Right renal pelvis (tissue), 4 donors: ENCODE results near the gene ADIPOQ. TPM values are rescaled to one million over a fixed set of nuclear protein-coding genes. Genes with fewer than 3 reads are reported as not detected.
"Not testable (repeated sequence)": the region's sequence is repeated elsewhere in the genome, so short reads cannot be mapped to it uniquely, and the experiment has no call there.

ENCODE experiments used
- DNase-seq, 4 donors: peaks; one replicate each; pipeline ENCODE4 v3.0.0-alpha.2; 2013; ENCODE audit warnings: low read depth in 4 of 4, low spot score in 3 of 4, missing footprints in 1 of 4
- polyA plus RNA-seq, 4 donors: library from polyadenylated mRNA; unstranded; fragments of 120-200 nt; gene quantifications; one replicate each; pipeline ENCODE4 v1.2.1, GENCODE V29; 2013; ENCODE audit not compliant: insufficient read length in 4 of 4

Gene ADIPOQ
- polyA plus RNA-seq, 4 donors, result 0.03 to 0.04 TPM; not detected in 2

DNA sequence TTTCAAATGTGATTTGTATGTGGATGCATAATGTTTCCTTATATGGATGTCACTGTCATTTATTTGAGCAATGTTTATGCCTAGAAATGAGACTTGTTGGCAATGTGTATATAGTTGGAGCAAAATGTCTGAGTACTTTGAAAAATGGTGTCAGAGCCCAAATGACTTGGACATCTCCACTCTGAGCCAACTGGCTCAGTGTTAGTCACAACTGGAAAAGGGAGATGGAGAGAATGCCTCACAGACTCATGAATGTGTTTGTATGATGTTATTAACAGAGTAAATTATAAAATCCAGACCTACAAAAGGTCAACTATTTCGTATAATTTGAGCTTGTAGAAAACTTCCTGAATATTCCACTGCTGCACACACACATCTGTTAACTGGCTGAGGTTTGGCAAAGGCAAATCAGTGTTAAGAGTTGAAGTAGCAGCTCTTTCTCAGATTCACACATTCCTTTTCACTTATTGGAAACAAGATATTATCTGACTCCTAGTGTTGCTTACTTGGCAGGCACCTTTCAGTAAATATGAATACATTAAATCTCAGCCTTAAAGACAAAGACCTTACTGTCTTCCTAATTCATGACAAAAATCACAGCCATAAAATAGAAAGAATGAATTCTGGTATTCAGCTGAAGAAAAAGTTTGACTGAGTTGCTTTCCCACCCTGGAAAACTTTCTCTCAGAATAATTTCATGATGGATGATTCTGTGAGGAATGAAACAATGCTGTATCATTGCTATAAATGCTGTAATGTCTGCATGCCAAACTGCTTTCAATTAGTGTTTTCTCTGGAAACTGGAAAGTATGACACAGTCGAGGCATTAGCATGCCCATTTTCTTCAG, 27.0 kb downstream of the ADIPOQ start:
- no peak for DNase-seq

DNA sequence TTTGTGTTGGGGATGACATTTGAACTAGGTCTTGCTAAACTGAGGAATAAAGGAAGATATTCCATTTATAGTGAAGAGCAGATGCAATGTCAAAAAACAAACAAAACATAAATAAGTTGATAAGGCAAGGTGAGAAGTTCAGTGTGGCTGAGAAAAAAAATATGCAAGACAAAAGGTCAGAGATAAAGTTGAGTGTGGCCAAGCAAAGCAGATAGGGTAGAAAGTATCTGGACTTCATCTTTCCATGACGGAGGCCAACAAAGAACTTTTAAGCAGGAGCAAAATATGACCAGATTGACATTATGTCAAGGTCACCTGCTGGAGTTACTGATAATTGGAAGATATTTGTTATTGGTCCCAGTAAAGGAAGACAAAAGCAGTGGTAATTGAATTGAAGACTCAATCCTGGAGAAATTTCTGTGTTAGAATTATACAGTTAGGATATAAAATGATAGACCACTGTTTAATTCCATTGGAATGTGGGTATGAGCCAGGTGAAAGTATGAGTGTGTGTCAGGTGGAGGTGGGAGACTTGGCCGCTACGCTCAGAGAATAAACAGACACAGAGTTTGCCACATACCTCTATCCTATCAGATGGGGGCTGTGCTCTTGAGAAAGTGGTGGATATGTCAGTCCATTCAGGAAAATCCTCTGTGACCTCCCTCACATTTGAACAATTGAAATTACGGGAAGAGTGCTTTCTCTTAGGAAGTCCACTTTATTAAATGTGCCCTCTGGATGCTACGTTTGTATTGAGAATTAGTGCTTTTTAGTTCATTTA, 28.1 kb downstream of the ADIPOQ start:
- DNase-seq, result no peak

DNA sequence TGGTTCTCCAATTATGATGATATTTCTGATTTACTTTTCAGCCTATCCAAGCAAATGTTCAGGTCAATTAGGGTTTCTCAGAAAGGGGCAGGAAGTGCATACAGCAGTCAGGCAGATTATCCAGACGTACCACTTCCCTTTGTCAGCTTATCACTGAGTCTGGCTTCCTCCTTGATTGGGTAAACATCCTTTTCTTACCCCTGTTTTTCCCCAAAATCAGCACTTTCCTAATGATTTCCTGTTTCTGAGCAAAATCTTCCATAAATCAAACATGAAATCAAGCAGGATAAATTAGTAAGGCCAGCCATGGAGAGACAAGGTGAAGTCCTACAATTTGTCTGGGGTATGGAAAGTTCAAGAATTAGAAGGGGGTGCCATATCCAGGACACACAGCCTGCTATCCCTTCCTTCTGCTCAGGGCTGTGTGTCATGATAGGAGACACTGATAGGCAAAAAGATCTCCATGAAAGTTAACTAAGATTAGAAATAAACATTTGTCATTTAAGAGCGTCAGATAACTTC, 29.0 kb downstream of the ADIPOQ start:
- DNase-seq, result no peak

DNA sequence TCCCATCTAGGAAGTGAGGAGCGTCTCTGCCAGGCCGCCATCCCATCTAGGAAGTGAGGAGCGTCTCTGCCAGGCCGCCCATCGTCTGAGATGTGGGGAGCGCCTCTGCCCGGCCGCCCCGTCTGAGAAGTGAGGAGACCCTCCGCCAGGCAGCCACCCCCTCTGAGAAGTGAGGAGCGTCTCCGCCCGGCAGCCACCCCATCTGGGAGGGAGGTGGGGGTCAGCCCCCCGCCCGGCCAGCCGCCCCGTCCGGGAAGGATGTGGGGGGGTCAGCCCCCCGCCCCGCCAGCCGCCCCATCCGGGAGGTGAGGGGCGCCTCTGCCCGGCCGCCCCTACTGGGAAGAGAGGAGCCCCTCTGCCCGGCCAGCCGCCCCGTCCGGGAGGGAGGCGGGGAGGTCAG, 31.3 kb downstream of the ADIPOQ start:
- not testable (repeated sequence) for DNase-seq

DNA sequence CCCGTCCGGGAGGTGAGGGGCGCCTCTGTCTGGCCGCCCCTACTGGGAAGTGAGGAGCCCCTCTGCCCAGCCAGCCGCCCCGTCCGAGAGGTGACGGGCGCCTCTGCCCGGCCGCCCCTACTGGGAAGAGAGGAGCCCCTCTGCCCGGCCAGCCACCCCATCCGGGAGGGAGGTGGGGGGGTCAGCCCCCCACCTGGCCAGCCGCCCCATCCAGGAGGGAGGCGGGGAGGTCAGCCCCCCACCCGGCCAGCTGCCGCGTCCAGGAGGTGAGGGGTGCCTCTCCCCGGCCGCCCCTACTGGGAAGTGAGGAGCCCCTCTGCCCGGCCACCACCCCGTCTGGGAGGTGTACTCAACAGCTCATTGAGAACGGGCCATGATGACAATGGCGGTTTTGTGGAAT, 31.7 kb downstream of the ADIPOQ start:
- DNase-seq, result not testable (repeated sequence)

DNA sequence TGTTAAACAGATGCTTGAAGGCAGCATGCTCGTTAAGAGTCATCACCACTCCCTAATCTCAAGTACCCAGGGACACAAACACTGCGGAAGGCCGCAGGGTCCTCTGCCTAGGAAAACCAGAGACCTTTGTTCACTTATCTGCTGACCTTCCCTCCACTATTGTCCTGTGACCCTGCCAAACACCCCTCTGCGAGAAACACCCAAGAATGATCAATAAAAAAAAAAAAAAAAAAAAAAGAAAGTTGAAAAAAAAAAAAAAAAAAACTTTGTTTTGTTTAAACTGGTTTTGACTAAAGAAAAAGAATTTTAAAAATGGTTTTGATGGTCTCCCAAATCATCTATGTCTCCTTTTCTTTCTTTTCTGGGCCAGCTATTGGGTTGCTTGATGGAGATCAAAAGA, 32.3 kb downstream of the ADIPOQ start:
- DNase-seq, result not testable (repeated sequence)

DNA sequence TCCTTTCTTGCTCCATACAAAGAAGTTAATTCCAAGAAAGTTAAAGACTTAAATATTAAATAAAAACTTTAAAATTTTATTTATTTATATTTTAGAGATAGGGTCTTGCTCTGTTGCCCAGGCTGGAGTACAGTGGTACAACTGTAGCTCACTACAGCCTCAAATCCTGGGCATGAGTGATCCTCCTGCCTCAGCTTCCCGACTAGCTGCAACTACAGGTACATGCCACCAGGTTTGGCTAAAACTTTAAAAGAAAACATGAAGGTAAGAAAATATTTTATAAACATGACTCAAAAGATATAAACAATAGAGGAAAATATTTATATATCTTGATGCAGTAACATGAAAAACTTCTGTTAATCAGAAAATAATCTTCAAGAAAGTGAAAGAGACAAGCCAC, 33.2 kb downstream of the ADIPOQ start:
- no peak for DNase-seq

DNA sequence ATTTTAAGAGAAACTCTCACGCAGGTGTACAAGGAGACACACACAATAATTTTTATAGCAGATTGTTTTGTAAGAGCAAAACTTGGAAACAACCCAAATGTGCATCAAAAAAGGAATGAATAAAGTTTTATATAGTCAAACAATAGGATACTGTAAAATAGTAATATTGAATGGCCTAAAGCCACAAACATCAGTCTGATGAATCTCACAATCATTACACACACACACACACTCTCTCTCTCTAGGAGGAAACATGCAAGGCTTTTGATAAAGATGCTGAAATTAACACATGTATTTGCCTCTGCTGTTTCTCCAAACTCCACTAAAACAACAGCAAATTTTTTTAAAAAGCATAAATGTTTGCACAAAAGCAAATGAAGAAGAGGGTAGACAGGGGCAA, 37.3 kb downstream of the ADIPOQ start:
- no peak for DNase-seq

DNA sequence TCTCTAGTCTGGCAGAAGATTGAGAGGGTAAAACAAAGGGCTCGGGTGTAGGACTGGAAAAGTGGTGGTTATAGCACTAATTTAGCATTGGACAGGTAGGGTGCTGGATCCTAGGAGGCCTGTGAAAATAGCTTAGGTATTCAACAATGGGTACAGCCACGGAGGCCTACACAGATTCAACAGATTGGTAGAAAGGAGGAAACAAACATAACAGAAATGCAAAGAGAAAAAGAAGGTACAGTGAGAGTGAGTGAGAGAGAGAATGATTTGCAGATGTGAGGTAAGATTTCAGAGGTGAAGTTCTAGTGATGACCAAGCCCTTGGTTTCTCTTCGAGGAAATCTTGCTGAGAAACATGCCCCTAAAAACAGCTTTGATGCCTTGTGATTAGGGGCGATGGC, 37.9 kb downstream of the ADIPOQ start:
- no peak for DNase-seq

DNA sequence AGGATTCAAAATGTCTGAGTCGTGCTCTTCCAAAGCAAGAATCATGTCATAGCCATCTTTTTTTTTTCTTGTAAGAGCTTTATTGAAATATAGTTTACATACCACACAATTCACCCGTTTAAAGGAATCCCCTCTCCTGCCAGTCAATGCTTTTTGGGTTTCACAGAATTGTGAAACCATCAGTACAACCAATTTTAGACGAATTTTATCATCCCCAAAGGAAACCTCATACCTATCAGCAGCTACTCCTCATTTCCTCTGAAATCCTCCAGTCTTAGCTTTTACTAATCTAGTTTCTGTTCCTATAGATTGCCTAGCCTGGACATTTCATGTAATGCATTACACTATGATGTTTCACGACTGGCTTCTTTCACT, 39.6 kb downstream of the ADIPOQ start:
- DNase-seq, result no peak

DNA sequence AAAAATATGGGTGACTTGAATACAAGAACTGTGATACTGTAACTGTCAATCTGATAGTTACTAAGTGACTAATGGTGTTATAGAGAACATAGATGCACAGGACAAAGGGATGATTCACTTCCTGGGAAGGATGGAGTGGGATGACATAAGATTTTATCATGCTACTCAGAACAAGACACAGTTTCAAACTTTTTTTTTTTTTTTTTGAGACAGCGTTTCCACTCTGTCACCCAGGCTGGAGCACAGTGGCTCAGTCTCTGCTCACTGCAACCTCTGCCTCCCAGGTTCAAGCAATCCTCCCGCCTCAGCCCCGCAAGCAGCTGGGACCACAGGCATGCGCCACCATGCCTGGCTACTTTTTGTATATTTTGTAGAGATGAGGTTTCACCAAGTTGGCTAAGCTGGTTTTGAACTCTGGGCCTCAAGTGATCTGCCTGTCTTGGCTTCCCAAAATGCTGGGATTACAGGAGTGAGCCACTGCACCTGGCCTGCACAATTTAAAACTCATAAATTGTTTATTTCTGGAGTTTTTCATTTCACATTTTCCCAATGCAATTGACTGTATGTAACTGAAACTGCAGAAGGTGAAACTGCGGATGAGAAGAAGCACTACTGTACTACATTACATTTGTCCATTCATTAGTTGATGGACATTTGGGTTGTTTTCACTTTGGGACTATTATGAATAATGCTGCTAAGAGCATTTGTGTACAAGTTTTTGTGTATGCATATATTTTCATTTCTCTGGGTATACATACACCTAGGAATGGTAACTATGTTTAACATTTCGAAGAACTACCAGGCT, 40.6 kb downstream of the ADIPOQ start:
- DNase-seq, result no peak

DNA sequence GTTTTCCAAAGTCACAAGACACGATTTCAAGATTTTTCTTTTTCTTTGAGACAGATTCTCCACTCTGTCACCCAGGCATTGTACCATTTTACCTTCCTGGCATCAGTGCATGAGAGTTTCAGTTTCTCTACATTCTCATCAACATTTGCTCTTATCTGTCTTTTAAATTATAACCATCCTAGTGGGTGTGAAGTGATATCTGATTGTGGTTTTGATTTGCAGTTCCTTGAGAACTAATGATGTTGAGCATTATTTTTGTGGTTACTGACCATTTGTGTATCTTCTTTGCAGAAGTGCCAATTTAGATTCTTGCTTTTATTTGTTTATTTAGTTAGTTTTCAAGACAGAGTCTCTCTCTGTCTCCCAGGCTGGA, 41.2 kb downstream of the ADIPOQ start:
- DNase-seq, result no peak

DNA sequence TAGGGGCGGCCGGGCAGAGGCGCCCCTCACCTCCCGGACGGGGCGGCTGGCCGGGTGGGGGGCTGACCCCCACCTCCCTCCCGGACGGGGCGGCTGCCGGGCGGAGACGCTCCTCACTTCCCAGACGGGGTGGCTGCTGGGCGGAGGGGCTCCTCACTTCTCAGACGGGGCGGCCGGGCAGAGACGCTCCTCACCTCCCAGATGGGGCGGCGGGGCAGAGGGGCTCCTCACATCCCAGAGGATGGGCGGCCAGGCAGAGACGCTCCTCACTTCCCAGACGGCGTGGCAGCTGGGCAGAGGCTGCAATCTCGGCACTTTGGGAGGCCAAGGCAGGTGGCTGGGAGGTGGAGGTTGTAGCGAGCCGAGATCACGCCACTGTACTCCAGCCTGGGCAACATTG, 42.4 kb downstream of the ADIPOQ start:
- not testable (repeated sequence) for DNase-seq

DNA sequence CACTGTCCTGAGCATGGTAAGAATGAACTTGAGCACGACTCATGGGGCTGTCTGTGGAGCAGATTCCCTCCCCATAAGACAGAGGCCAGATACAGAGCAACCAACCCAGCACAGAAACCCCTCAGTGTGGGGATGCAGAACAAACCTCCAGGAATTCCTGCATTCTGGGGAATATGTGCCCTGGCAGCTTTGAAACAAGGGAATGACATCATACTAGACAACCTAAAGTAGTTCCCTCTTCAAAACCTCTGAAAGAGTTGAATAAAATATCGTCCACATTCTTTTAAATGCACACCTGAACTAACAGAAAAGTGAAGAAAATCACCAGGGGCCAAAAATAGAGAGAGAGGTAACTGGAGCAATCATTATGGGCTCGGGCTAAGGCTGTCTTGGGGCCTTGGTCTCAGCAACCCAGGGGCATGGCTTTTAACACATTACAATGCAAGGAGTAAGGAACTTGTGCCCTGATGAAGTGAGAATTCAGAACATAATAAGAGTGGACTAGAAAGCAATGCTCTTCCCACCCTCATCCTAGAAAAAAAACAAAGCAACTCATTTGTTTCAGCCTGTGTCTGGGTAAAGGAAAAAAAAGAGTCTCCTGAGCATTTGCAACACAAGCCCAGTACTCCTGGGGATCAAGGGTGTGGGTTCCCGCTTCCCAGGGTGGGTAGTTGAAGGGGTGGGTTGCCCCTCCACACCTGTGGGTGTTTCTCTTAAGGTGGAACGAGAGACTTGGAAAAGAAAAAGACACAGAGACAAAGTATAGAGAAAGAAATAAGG, 43.9 kb downstream of the ADIPOQ start:
- no peak for DNase-seq

DNA sequence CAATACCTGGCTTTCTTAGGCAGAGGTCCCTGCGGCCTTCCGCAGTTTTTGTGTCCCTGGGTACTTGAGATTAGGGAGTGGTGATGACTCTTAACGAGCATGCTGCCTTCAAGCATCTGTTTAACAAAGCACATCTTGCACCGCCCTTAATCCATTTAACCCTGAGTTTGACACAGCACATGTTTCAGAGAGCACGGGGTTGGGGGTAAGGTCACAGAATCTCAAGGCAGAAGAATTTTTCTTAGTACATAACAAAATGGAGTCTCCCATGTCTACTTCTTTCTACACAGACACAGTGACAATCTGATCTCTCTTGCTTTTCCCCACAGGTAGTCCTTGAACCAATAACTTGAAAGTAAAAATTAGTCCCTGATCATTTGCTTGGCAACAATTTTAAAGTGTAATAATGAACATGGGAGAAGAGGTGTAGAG, 45.0 kb downstream of the ADIPOQ start:
- not testable (repeated sequence) for DNase-seq

DNA sequence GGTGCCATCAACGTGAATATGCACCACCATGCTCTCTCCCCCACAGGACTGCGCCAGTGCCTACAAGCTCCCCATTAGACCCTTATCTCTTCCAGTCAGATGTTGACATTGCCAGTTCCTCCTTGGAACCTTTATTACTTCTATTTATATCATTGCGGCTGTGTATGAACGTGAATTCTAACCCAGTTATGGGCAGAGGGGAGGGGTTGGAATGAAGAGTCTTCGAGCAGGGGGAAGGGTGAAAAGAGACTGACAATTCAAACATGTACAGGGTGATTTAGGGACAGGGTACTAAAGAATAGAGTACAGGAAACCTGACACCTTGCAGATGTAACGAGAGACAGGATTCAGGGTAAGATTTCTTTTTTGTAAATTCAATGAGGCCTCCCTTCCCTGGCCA, 46.1 kb downstream of the ADIPOQ start:
- DNase-seq, result no peak

DNA sequence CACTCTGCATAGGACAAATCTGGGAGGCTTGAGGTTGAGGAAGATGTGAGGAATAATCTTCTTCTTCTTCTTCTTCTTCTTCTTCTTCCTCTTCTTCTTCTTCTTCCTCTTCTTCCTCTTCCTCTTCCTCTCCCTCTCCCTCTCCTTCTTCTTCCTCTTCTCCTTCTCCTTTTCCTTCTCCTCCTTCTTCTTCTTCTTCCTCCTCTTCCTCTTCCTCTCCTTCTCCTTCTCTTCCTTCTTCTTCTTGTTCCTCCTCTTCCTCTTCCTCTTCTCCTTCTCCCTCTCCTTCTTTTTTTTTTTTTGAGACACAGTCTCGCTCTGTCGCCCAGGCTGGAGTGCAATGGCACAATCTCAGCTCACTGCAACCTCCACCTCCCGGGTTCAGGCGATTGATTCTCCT, 47.2 kb downstream of the ADIPOQ start:
- not testable (repeated sequence) for DNase-seq

DNA sequence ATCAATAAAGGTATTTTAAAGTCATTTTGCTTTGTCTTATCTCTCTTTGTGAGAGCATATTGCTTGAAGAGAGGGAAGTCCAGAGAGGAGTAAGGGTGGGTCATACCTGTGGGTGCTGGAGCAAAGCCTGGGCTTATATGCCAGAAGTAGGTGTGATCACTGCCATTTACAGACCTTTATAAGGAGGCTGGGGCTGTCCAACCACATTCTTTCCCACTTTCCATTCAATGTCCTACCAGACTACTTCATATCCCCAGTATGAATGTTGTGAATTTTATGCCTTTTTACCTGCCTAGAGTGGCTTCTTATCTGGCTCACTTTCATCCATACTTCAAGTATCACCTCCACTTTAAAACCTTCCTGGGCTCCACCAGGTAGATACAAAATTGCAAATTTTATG, 48.4 kb downstream of the ADIPOQ start:
- DNase-seq, result no peak

DNA sequence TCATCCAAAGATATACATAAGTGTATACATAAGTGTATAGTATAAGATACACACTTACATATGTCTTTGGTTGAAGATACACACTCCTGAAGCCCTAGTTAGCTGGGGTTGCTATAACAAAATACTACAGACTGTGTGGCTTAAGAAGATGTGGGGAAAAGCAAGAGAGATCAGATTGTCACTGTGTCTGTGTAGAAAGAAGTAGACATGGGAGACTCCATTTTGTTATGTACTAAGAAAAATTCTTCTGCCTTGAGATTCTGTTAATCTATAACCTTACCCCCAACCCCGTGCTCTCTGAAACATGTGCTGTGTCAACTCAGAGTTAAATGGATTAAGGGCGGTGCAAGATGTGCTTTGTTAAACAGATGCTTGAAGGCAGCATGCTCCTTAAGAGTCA, 50.6 kb downstream of the ADIPOQ start:
- not testable (repeated sequence) for DNase-seq

DNA sequence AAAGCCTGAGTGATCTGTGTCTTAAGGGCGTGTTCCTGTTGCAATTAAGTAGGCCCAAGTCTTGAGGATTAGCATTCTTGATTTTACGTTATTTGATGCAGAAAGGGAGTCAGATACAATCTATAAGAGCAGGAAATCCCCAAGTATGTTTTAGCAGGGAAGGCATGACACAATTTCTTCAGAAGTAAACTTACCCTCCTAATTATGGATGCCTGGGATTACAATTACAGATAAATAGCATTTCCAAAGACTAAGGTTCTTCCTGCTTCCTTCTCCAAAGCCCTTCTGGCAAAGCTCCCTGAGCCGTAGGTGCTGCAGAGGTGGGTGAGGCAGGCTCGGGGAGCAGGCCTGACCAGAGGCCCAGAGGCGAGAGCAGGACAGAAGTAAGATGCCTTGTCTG, 52.9 kb downstream of the ADIPOQ start:
- no peak for DNase-seq
